GM18867 (cell line): Measurements from ENCODE around the gene ZDHHC9.

Source experiments
- ATAC-seq: cut with Tn5 transposase; IDR thresholded peaks from one replicate; pipeline ENCODE4 v1.9.1; 2021; ENCODE audit warnings: mild to moderate bottlenecking, moderate library complexity; ENCODE audit not compliant: unreplicated experiment

ZDHHC9 gene

DNA sequence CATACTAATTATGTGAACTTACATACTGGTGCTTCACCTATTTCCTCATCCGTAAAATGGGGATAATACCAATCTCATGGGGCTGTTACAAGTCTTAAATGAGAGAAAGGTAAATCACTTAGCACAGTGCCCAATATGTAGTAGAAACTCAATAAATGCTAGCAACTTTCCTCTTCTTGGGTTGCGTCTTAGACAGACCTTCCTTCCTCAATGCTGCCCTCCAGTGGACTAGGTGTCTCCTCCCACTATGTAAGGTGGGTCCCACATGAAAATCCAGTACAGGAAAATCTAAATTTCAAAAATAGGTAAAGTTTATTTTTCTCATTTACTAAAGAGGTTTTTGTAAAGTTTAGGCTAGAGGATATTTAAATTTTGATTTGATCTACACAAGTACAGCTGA, 20.6 kb downstream of the ZDHHC9 start:
- peak; percentile 54 for ATAC-seq

DNA sequence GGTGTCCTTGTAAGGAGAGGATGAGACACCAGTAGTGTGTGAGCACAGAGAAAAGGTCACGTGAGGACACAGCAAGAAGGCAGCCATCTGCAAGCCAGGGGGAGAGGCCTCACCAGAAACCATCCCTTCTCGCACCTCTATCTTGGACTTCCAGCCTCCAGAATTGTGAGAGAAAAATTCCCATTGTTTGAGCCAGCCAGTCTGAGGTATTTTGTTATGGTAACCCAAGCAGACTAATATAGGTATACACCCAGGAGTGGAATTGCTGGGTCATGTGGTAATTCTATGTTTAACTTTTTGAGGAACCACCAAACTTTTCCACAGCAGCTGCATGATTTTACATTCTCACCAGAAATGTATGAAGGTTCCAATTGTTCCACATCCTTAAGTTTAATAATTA, 25.6 kb downstream of the ZDHHC9 start:
- ATAC-seq: no peak

DNA sequence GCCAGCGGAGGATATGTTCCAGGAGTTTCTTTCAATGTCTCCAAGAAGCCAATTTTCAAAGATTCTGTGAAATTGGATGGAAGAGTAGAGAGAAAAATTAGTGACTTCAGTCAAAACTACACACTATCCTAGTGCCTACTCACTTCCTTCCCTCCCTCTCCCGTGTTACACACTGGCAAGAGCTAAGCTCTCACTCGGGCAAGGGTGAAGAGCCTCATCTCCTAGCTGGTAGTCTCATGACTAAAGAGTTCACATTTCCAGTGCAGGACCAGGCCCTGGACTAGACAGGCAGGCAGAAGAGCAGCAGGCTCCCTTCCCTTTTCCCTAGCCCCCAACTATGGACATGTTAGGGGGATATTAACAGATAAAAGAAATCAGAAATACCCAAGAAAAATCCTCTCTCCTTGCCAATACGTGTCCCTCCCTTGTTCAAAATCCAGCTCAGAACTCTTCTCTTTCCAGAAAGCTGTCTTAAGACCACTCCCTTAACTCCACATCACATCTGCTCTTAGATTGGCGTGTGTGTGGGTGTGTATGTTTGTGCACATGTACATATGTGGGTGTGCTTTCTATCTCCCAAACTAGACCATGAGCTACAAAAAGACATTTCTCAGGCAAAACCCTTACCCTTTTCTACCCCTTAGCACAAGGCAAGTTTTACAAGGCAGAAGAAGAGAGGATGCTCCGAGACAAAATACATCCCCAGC, 29.9 kb downstream of the ZDHHC9 start:
- ATAC-seq: no peak

DNA sequence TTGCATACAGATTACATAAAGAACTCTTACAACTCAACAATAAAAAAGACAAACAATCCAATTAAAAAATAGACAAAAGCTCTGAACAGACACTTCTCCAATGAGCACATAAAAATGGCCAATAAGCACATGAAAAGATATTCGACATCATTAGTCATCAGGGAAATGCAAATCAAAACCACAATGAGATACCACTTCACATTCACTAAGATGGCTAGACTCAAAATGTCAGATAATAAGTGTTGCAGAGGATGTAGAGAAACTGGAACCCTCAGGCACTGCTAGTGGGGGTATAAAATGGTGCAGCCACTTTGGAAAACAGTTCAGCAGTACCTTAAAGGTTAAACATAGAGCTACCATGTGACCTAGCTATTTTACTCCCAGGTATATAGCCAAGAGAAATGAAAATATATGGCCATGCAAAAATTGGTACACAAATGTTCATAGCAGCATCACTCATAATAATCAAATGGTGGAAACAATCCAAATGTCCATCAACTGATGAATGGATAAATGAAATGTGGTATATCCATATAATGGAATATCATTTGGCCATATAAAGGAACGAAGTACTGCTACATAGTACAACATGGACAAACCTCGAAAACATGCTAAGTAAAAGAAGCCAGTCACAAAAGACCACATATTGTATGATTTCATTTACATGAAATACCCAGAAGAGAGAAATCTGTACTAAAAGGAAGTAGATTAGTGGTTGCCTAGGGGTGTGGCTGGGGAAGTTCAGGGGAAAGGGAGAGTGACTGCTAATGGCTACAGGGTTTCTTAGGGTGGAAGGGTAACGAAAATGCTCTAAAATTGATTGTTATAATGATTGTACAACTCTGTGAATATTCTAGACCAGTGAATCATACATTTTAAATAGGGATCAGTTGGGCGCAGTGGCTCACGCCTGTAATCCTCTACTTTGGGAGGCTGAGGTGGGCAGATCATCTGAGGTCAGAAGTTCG, 34.6 kb downstream of the ZDHHC9 start:
- no peak for ATAC-seq

DNA sequence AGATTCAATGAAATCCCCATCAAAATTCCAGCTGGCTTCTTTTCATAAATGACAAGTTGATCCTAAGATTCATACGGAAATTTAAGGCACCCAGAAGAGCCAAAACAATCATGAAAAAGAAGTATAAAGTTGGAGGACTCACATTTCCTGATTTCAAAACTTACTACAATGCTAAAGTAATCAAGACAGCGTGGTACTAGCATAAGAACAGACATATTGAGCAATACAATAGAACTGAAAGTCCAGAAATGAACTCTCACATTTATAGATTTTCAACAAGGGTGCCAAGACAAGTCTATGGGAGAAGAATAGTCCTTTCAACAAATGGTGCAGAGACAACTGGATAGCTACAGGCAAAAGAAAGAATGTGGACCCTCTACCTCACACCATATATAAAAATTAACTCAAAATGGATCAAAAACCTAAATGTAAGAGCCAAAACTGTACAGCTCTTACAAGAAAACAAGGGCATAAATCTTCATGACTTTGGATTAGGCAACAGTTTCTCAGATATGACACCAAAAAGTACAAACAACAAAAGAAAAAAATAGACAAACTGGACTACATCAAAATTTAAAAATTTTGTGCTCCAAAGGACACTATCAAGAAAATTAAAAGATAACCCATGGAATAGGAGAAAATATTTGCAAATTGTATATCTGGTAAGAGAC, 35.4 kb downstream of the ZDHHC9 start:
- ATAC-seq: no peak

DNA sequence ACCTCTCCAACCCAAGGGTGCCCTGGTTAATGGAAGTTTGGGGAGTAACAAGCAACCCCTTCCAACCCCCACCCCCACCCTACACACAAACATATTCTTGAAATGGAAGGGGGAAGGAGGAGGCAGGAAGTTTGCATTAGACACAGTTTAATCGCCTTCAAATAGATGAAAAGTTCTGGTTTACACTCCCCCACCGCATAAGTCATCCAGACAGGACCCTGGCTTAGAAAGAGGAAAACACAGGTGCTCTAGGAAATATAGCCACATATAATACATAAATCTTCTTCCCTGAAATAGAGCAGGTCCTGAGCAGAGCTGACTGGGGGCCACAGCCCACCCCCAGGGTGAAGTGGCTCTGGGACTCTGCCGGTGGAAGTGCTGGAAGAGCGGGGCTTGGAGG, 38.9 kb downstream of the ZDHHC9 start:
- ATAC-seq: no peak

DNA sequence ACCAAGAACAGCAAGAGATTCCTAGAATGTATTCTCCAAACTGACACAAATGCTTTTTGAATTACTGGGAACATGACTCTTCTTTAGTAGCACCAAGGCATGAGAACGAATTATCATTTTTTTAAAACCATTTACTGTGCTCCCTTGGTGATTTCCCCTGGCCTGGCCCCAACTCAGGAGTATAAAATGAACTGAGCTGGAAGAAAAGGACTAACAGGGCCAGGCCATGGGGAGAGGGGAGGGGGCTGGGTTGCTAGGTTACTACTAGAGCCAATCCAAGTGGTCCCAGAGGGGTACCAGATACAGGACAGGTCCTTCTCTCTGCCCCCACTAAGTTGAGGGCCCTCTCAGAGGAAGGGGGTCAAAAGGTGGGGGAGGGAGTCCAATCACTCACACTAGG, 40.8 kb downstream of the ZDHHC9 start:
- ATAC-seq: no peak

DNA sequence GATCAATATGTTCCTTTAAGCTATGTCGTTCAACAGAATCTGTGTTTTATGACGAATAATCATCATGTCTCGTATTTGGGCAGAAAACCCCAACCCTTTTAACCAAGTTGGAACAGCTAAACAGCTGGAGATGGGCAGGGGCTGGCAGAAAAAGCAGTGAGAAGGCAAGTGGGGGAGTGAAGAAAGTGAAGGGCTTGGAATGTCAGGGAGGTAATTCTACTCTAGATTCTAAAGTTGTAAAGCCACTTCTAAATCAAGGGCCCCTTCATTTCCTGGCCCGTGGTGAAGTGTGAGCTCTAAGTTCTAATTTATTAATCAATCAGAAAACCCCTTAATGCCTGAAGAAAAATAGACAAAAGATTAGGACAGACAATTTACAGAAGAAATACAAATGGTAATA, 43.5 kb downstream of the ZDHHC9 start:
- ATAC-seq: no peak

DNA sequence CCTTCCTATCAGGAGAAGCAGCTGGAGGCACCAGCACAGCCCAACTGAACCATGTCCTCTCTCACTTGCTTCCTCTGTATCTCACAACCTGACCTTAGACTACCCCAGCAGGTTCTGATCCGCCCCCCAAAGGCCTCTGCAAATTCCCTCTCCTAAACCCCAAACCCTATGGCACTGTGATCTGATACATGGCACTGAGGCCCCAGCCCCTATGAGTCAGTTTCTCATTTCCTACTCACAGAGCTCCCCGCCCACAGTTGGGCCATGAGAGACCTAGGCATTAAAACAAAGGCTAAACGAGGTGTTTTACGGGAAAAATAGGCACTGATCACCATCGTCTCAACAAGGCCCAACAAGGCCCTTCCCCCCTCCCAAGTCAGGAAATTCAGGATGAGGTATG, 44.8 kb downstream of the ZDHHC9 start:
- no peak for ATAC-seq

DNA sequence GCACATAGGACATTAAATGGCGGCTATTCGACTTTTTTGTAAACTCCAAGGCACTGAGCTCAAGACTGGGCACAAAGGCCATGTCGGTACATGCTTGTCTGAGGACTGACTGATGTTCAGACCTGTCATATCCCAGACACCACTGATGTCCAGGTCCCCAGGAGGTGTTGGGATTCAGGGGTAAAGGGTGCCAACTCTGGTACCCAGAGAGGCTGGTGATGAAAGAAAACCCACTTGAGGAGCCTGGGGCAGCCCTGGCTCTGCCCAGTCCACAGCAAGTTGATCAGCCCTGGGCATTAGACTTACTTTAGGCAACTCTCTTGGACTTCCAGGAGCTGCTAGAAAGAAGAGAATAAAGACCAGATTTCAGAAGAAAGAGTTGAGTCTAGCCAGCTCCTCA, 45.2 kb downstream of the ZDHHC9 start:
- no peak for ATAC-seq

DNA sequence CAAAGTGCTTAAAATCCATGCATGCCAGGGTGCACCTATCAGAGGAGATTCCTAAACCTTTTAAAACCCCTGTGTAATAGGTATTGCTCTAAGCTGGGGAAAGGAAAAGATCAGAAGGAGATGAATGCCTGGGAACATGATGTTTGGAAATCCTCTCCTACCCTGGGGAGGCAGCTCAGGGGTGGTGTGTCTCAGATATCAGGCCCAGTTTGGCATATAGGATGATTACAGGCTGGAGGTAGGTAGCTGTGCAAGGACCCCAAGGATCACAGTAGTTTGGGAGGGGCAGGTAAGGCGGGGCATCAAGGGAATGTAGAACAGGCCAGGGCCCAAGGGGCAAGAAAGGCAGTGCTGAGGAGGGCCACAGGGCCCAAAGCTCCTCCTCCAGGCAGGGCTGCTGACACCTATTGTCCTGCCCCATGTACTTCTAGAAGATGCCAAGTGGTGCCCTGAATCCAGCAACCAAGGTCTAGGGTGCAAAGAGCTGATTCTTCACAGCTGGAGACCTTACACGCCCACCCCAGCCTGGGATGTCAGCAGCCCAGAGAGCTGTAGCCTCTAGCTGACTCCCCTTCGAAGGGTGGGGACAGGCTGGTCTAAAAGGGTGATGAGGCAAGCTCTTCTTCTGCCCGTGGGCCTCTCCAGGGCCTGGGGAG, 46.3 kb downstream of the ZDHHC9 start:
- no peak for ATAC-seq

DNA sequence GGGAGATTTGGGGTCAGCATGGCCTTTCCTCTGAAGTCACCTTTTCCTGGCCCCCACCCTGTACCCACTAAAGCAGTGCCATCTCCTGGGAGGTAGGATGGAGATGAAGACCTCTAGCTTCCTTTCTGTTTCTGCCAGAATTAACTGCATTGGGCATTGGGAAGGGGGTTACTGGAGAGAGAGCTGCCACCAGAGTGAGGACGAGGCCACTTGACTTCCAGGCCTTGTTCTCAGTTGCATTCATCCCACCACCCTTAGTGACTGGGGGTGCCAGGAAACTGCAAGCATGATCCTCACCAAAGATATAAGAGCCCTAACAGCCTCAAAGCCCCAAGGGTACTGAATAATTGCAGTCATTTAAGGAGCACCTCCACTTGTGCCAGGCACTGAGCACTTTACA, 48.1 kb downstream of the ZDHHC9 start:
- no peak for ATAC-seq

DNA sequence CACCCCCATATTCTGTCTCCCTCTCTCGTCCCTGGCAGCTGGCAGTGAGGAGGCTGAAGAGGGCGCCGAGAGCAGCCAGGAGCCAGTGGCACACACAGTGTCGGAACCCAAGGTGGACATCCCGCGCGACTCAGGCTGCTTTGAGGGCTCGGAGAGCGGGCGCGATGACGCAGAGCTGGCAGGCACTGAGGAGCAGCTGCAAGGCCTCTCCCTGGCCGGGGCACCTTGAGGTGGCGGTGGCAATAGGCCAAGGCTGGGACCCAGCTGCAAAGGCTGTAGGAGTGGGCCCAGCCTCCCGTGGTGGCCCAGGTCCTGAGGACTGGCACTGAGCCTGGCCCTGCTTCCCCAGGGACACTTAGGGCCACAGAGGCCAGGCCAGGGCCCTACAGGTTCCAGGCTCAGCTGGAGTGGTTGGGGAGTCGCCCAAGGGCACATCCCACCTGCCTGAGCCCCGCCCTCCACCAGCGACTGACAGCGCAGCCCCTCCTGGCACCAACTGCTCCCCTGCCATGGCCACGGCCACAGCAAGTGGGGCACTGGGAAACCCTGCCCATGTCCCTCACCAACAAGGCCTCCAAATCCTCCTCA, 50.0 kb downstream of the ZDHHC9 start:
- ATAC-seq: no peak

DNA sequence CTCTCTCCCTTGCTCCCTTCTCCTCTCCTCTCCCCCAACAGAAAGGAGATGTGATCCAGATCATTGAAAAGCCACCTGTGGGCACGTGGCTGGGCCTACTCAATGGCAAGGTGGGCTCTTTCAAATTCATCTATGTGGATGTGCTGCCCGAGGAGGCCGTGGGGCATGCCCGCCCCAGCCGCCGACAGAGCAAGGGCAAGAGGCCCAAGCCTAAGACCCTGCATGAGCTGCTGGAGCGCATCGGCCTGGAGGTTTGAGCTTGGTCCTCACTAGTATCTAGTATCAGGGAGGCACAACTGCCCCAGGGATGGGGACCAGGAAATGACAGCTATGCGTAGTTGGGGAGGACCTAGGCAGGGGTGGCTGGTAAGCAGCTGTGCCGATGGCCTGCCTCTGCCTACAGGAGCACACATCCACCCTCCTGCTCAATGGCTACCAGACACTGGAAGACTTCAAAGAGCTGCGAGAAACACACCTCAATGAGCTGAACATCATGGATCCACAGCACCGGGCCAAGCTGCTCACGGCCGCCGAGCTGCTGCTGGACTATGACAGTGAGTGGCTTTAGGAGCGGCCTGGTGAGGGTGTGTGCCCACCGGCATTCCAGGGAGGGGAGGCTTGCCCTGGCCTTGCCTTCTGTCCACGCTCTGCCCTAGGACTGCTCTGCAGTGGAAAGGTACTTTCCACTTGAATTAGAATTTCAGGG, 50.9 kb downstream of the ZDHHC9 start:
- ATAC-seq: no peak

DNA sequence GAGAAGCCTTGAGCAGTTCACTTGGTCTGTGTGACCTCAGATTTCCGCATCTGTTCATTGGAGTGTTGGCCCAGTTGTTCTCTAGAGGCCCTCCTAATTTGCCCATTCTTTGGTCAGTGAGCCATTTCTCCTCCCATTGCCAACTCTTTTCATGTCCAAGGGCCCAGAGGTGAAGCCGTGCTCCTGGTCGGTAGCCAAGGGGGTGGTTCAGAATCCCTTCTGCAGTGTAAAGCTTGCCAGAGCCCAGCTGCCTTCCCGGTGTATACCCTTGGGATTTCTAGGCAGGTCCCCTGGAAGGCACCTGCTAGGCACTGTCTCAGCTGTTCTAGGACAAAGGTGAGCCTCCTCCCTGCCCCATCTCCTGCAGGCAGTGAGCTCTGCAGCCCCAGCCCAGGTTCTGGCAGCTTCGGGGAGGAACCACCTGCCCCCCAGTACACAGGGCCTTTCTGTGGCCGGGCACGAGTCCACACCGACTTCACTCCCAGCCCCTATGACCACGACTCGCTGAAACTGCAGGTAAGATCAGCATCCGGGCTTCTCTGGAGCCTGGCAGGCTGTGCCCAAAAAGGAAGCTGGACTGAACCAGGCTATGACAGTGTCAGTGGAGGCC, 51.6 kb downstream of the ZDHHC9 start:
- no peak for ATAC-seq

DNA sequence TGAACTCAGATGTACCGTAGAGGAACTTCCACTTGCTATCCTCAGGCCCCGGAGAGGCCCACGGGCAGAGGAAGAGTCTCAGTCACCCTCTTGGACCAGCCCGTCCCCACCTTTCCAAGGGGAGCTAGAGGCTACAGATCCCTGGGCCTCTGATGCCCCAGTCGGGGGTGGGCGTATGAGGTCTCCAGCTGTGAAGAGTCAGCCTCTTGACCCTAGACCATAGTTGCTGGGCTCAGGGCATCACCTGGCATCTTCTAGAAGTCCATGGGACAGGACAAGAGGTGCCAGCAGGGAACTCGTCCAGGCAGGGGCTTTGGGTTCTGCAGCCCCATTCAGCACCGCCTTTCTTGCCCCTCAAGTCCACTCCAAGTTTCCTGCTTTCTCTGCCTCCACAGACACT, 52.4 kb downstream of the ZDHHC9 start:
- ATAC-seq: no peak

DNA sequence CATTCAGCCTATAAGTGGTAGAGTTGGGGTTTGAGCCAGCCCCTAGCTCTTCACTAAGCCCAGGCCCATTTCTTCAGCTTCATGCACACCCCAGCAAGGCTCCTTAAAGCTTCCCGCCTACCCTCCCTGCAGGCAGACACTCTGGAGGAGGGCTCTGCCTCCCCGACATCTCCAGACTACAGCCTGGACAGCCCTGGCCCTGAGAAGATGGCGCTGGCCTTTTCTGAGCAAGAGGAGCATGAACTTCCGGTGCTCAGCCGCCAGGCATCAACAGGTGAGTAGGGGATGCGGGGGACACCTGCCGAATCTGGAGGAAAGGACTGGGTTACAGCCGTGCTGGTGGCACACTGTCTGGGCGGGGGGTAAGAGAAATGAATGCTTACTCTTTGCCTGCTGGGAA, 52.9 kb downstream of the ZDHHC9 start:
- no peak for ATAC-seq

DNA sequence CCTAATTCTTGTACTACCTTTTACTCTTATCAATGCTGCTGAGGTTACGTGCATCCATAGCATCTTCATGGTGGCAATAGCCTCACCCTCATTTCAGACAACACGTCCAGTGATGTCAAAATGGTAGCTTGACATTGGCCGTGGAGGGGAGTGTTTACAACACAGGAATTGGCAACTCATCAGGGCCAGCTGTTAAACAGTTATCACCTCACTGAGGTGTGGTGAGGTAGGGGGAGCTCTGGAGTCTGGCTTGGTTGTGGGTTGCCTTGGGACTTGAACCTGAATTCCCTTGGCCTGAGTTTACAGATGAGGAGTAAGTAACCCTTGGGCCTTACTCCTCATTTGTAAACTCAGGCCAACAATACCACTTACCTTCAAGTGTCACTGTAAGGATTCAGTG, 53.5 kb downstream of the ZDHHC9 start:
- no peak for ATAC-seq

DNA sequence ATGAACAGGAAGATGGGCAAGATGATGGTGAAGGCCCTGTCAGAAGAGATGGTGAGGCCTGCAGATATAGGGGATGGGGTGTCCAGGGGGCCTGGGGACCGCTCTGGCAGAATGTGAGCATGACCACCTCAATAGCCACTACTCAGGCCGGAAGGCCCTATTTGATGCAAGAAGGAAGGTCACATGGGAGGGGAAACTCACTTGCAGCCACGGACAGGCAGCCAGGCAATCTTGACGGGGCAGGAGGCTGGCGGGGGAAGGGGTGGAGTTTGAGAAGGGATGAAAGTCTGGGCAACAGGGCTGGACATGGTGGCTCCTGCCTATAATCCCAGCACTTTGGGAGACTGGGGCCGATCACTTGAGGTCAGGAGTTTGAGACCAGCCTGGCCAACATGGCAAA, 55.2 kb downstream of the ZDHHC9 start:
- ATAC-seq: no peak
